Mesenteric fat pad (tissue), 1 donor: ENCODE data around the gene CAVIN2. TPM values are rescaled to one million over a fixed set of nuclear protein-coding genes. Genes with fewer than 3 reads are reported as not detected.

Source experiments
- DNase-seq: peaks from one replicate; pipeline ENCODE4 v3.0.0-alpha.2; 2020; ENCODE audit warnings: low spot score
- total RNA-seq: library from RNA; stranded (reverse); fragmentation: NEBNext Ultra II Directional; extraction: Animal tissue kit (Norgen Biotek cat#: 25700); gene quantifications from one replicate; pipeline ENCODE4 v1.2.1, GENCODE V29; 2021
- donor health status: DM: yes; HTN: yes; CAD: no.

The CAVIN2 gene
- total RNA-seq, 1 donor from 2014 or later, result 52.3 TPM

GRCh38 chr2:191840921-191841320, 6.0 kb downstream of the CAVIN2 start:
- DNase-seq, result no peak

- no peak for DNase-seq
Observed at GRCh38 chr2:191839918-191840804, 6.7 kb downstream of the CAVIN2 start.

GRCh38 chr2:191838526-191838925, 8.4 kb downstream of the CAVIN2 start:
- DNase-seq, result no peak

GRCh38 chr2:191836853-191837769, 9.8 kb downstream of the CAVIN2 start:
- no peak for DNase-seq

GRCh38 chr2:191836471-191836852, 10.4 kb downstream of the CAVIN2 start:
- no peak for DNase-seq

GRCh38 chr2:191835539-191836350, 11.1 kb downstream of the CAVIN2 start:
- no peak for DNase-seq

GRCh38 chr2:191835100-191835499, 11.8 kb downstream of the CAVIN2 start:
- no peak for DNase-seq

- no peak for DNase-seq
Observed at GRCh38 chr2:191833356-191833755, 13.5 kb downstream of the CAVIN2 start.

- no peak for DNase-seq
Observed at GRCh38 chr2:191832668-191833067, 14.2 kb downstream of the CAVIN2 start.

- DNase-seq, result no peak
Observed at GRCh38 chr2:191831410-191831994, 15.4 kb downstream of the CAVIN2 start.

- DNase-seq, result no peak
Observed at GRCh38 chr2:191824398-191824797, 22.5 kb downstream of the CAVIN2 start.

GRCh38 chr2:191821078-191821477, 25.8 kb downstream of the CAVIN2 start:
- DNase-seq, result no peak

GRCh38 chr2:191818725-191819350, 28.1 kb downstream of the CAVIN2 start:
- no peak for DNase-seq

GRCh38 chr2:191818133-191818532, 28.8 kb downstream of the CAVIN2 start:
- no peak for DNase-seq

- DNase-seq, result no peak
Observed at GRCh38 chr2:191815010-191815409, 31.9 kb downstream of the CAVIN2 start.

- DNase-seq, result no peak
Observed at GRCh38 chr2:191813943-191814342, 32.9 kb downstream of the CAVIN2 start.

- no peak for DNase-seq
Observed at GRCh38 chr2:191811807-191812602, 34.9 kb downstream of the CAVIN2 start.

GRCh38 chr2:191806396-191806795, 40.5 kb downstream of the CAVIN2 start:
- no peak for DNase-seq

- no peak for DNase-seq
Observed at GRCh38 chr2:191804766-191805165, 42.1 kb downstream of the CAVIN2 start.

- DNase-seq, result no peak
Observed at GRCh38 chr2:191803007-191803406, 43.9 kb downstream of the CAVIN2 start.
